SK-N-MC (cell line): ENCODE results near the gene FOXP1.

Source experiments
- EZH2 ChIP-seq: fragments of 200-600 bp; sonication (generic); IDR thresholded peaks from one replicate; pipeline ENCODE4 v1.6.1; 2017; ENCODE audit warnings: antibody characterized with exemption
- FOXP2 ChIP-seq: optimal IDR thresholded peaks from 2 replicates; pipeline ENCODE3; 2011; ENCODE audit warnings: mild to moderate bottlenecking, moderate library complexity; ENCODE audit not compliant: insufficient read depth; ENCODE audit errors: extremely low read length, control extremely low read depth
- POLR2AphosphoS5 ChIP-seq: IDR thresholded peaks from 2 replicates; pipeline ENCODE4 v1.6.1; 2012; ENCODE audit warnings: mild to moderate bottlenecking, low read depth, low read length, borderline replicate concordance

GRCh38 chr3:71593106-71593505 is 9.6 kb upstream of the FOXP1 start:
- TF ChIP-seq FOXP2 (no peak), EZH2 (no peak), POLR2AphosphoS5 (no peak)
